Astrocyte (in vitro differentiated cells and primary cell): ENCODE measurements around the gene SGCA.

Source experiments
- CTCF ChIP-seq: IDR thresholded peaks from 2 replicates; pipeline ENCODE4 v1.5.1; 2011; ENCODE audit warnings: low read depth, mild to moderate bottlenecking, inconsistent platforms, low read length, moderate library complexity; ENCODE audit not compliant: insufficient read depth
- EZH2 ChIP-seq: IDR thresholded peaks from 2 replicates; pipeline ENCODE4 v1.6.1; 2012; ENCODE audit warnings: mild to moderate bottlenecking, low read length, inconsistent platforms; ENCODE audit not compliant: insufficient read depth

GRCh38 chr17:50199803-50200456 lies 34.1 kb downstream of the SGCA start:
- TF ChIP-seq CTCF (no peak), EZH2 (no peak)
